GDM1 (cell line): ENCODE results near the gene C16orf86.
A peak's percentile ranks its signal among the peaks of the same experiment; 100 is the strongest.

Experiments used
- DNase-seq: peaks from one replicate; lab custom pipeline; 2025; lab: John Stamatoyannopoulos, UW

The C16orf86 gene

GRCh38 chr16:67666559-67667452 is at the start of gene C16orf86, which contains the start of gene ENKD1:
Gene C16orf86, plus strand, starts transcription at chr16:67666814. Its CDS starts 157 bp downstream, at chr16:67666971.
Gene ENKD1, minus strand, starts transcription at chr16:67666750. Its CDS starts 308 bp downstream, at chr16:67666442.
- DNase-seq, result peak; percentile 33

- DNase-seq, result no peak
These were observed 38.4 kb upstream of the C16orf86 start for GRCh38 chr16:67628216-67628615.

- DNase-seq, result no peak
These were observed 34.0 kb upstream of the C16orf86 start for GRCh38 chr16:67632415-67633172.

GRCh38 chr16:67636713-67637112 is 29.9 kb upstream of the C16orf86 start:
- DNase-seq, result no peak

- DNase-seq, result no peak
These were observed 29.0 kb upstream of the C16orf86 start for GRCh38 chr16:67637625-67638024.

- DNase-seq, result no peak
These were observed 24.6 kb upstream of the C16orf86 start for GRCh38 chr16:67641779-67642708.

GRCh38 chr16:67644038-67644437 is 22.6 kb upstream of the C16orf86 start:
- no peak for DNase-seq

- no peak for DNase-seq
These were observed 21.1 kb upstream of the C16orf86 start for GRCh38 chr16:67645397-67646121.

GRCh38 chr16:67647111-67647651 is 19.4 kb upstream of the C16orf86 start:
- DNase-seq, result no peak

GRCh38 chr16:67647681-67648080 is 18.9 kb upstream of the C16orf86 start:
- no peak for DNase-seq

GRCh38 chr16:67648088-67648763 is 18.4 kb upstream of the C16orf86 start:
- no peak for DNase-seq

- DNase-seq, result no peak
These were observed 17.7 kb upstream of the C16orf86 start for GRCh38 chr16:67648764-67649407.

- DNase-seq, result no peak
These were observed 17.1 kb upstream of the C16orf86 start for GRCh38 chr16:67649494-67649931.

- no peak for DNase-seq
These were observed 16.6 kb upstream of the C16orf86 start for GRCh38 chr16:67650023-67650422.

- DNase-seq, result no peak
These were observed 15.6 kb upstream of the C16orf86 start for GRCh38 chr16:67651039-67651438.

- DNase-seq, result no peak
These were observed 14.8 kb upstream of the C16orf86 start for GRCh38 chr16:67651847-67652246.

- no peak for DNase-seq
These were observed 14.0 kb upstream of the C16orf86 start for GRCh38 chr16:67652578-67653127.

- no peak for DNase-seq
These were observed 13.4 kb upstream of the C16orf86 start for GRCh38 chr16:67653128-67653788.
